Heart left ventricle (tissue), 13 donors: ENCODE measurements around the gene KIF12.

Experiments used
- CTCF ChIP-seq, 12 donors: fragments of 200-600 bp; sonication (generic) in 4 of 12; IDR thresholded peaks; one replicate each; pipeline versions ENCODE4 v1.5.0 to v1.8.0; 2018 to 2022; ENCODE audit warnings: antibody characterized with exemption in 12 of 12, mild to moderate bottlenecking in 5 of 12
- POLR2A ChIP-seq, 2 donors: fragments of 450-650 bp; IDR thresholded peaks; one replicate each; pipeline ENCODE4 v1.6.1; 2017; ENCODE audit warnings: antibody characterized with exemption in 2 of 2, mild to moderate bottlenecking in 2 of 2, moderate library complexity in 2 of 2
- donor health status: ischemic (EF 13 %, LVEDD 7.1; RV severe dilation, severe dysfunction).
- donor health status: DM: no; HTN: yes; CAD: no.
- donor health status: DM: no; HTN: no; CAD: no.
- donor health status: ischemic (EF 25% LVEDD 6.9; RV normal size, moderate dysfunction).
- donor health status: ischemic (EF 25% LVEDD 5.7; RV mildly dilated, moderate dysfunction).
- donor health status: ischemic (EF 35%, LVEDD 5.7; RV mildly dilated, moderate dysfunction).
- donor health status: nonischemic (EF 11% LVEDD 7.7; RV severe dilation, severe dysfunction).
- donor health status: DM: yes; HTN: yes; CAD: no.
- donor health status: PGD.
- donor health status: ischemic (EF 29% LVEDD 5.4; RV normal size, mild dysfunction).
- donor health status: nonischemic (EF 23%, LVEDD 6.1; RV moderate dilation, normal function).

DNA sequence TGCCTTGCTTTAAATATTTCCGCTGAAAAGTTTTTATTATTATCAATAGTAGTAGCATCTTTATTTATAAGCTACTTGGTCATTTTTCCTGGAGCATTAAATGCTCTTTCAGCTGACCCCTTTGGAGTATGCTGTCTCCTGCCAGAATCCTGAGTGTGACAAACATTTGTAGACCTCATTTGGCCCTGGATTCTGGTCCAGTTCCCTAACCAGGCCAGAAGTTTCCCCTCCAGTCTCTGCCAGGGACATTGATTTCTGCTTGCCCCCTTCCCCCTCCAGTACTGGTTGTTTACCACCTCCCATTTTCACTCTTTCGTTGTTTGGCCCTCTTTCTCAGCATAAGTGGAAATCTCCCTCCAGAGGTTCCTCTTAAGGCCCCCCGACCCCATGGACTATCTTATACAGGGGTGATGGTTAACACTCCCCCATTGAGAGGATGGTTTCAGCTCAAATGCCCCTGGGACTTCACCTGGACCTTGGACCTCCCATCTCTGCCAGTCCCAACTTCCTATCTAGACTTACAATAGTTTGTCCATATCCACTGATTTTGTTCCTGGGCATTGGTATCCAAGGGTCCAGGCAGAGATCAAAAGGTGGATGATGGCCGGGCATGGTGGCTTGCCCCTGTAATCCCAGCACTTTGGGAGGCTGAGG is 31.7 kb upstream of the KIF12 start:
- TF ChIP-seq CTCF (IDR thresholded peaks at IDR 0.05) (no peak), POLR2A (IDR thresholded peaks at IDR 0.05) (no peak)
